ENCODE results near the gene HDAC4. TPM values are rescaled to one million over a fixed set of nuclear protein-coding genes. Genes with fewer than 3 reads are reported as not detected.

The HDAC4 gene
- total RNA-seq, 1 experiment from 2014 or later = 32.0 TPM

DNA sequence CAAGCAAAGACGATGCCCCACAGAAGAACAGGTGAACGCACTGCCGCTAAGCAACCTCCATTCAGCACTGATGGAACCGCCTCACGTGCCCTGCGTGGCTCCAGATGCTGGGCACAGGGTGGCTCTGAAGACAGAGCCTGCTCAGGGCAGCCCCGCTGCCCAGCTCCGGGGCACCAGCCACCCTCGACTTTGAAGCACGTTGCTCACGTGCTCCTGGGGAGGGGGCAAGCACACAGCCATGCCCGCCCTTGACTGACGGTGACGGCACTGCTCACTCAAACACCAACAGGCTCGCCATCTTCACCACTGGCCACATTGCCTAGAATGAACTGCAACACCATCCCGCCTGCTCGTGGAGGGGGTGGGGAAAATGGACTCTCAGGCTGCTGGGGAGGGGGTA is 251.3 kb downstream of the HDAC4 start:
- DNase-seq = peak; percentile 21

More for the DNA sequence above, 251.3 kb downstream of the HDAC4 start:
- Histone ChIP-seq H2AFZ (ENCODE audit: low read length) (no peak overlapping the region), H3K27ac (ENCODE audit: insufficient read length, low read depth, low read length) (no peak overlapping the region), H3K9me3 (ENCODE audit: control insufficient read depth, low read depth, low read length) (no peaks in the 10 kb centered on the region), H3K4me2 (ENCODE audit: insufficient read depth, insufficient read length, low read length) (no peak overlapping the region), H3K4ac (ENCODE audit: low read depth, low read length) (no peak overlapping the region), H2BK120ac (ENCODE audit: low read depth, low read length, poor library complexity, severe bottlenecking) (no peak overlapping the region), H2BK20ac (ENCODE audit: low read depth, low read length, poor library complexity, severe bottlenecking) (no peak overlapping the region), H3K23me2 (ENCODE audit: insufficient read length, low read depth, low read length, poor library complexity, severe bottlenecking) (no peaks in the 10 kb centered on the region), H3K27me3 (ENCODE audit: insufficient read depth, low read length) (no peaks in the 10 kb centered on the region), H3K23ac (ENCODE audit: insufficient read length, low read depth, low read length) (no peak overlapping the region), H3K79me2 (ENCODE audit: insufficient read depth, low read length) (no peaks in the 10 kb centered on the region), H3T11ph (ENCODE audit: low read length) (no peak overlapping the region), H4K8ac (replicated peaks; ENCODE audit: insufficient read length, low read depth, low read length) (no peak overlapping the region), H4K91ac (ENCODE audit: insufficient read length, low read depth, low read length) (no peak overlapping the region), H3K9ac (ENCODE audit: extremely low read depth, insufficient read length, low read length) (no peak overlapping the region), H3K14ac (ENCODE audit: insufficient read depth, low read length) (no peak overlapping the region), H4K5ac (ENCODE audit: insufficient read length, low read depth, low read length) (no peak overlapping the region), H4K20me1 (ENCODE audit: control insufficient read depth, insufficient read depth, insufficient read length) (no peaks in the 10 kb centered on the region), H2BK5ac (ENCODE audit: insufficient read length, low read length) (no peak overlapping the region), H2BK15ac (ENCODE audit: low read depth, low read length) (no peak overlapping the region), H3K79me1 (ENCODE audit: insufficient read depth, low read depth, low read length, poor library complexity, severe bottlenecking) (no peaks in the 10 kb centered on the region), H2BK12ac (ENCODE audit: insufficient read length, low read depth, low read length) (no peak overlapping the region), H2AK5ac (ENCODE audit: insufficient read length, low read length) (no peak overlapping the region), H3K4me1 (ENCODE audit: insufficient read depth, low read length) (no peaks in the 10 kb centered on the region), H3K56ac (ENCODE audit: insufficient read length, low read depth, low read length) (no peak overlapping the region), H3K18ac (ENCODE audit: insufficient read length, low read depth, low read length) (no peak overlapping the region)
- no peak overlapping the region for H3K27ac Mint-ChIP-seq
- TF ChIP-seq CTCF (conservative IDR thresholded peaks at IDR 0.05) = no peak
- H3K4me3 Mint-ChIP-seq = no peak overlapping the region
- no CpG with 5 or more reads among the region's 17 CpGs for WGBS (ENCODE audit: extremely low coverage, insufficient read length, low lambda C conversion rate)
- H3K4me1 Mint-ChIP-seq = no peaks in the 10 kb centered on the region
- peaks cover 12 to 34% (median 30%) of the 10 kb centered on the region in 3 experiments; a peak in 6 of 7 replicates for H3K36me3 Mint-ChIP-seq (ENCODE audit: insufficient read depth in 1 of 3, low read depth in 3 of 3)
- no peaks in the 10 kb centered on the region; a peak in 1 of 5 replicates for H3K9me3 Mint-ChIP-seq
- no peaks in the 10 kb centered on the region for H3K27me3 Mint-ChIP-seq (ENCODE audit: low read depth)
